Panc1 (cell line): ENCODE measurements around the gene REXO5.

Experiments
- POLR2AphosphoS5 ChIP-seq: IDR thresholded peaks from 2 replicates; pipeline ENCODE4 v1.6.1; 2012; ENCODE audit warnings: mild to moderate bottlenecking, low read depth, low read length, moderate library complexity
- TF ChIP-seq, protein P1 (sequence below), 2 experiments: IDR thresholded peaks; 2 replicates each; pipeline ENCODE4 v1.6.1; 2011 to 2012; ENCODE audit warnings: low read depth in 2 of 2, control low read depth in 1 of 2, low read length in 1 of 2, mild to moderate bottlenecking in 1 of 2, moderate library complexity in 1 of 2; ENCODE audit not compliant: insufficient read depth in 1 of 2

DNA sequence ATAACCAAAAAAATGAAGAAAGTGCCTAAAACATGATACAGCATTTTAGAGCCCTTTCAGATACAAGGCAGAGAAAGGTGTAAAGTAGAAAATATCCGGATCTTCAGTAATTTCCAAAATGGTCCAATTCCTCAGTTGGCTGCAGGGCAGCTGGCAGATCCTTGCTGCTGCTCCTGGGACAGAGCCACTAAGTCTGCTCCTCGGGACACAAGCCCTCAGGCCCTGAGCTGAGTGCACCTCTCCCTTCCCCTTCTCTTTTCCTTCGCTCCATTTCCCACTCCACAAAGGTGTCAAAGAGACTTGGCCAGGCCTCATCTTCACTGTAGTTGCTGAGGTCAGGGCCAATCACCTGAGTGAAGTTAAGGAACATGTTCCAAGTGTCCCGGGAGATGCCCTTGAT is 53.4 kb downstream of the REXO5 start:
- TF ChIP-seq POLR2AphosphoS5: no peak
- TF ChIP-seq, protein P1, sequence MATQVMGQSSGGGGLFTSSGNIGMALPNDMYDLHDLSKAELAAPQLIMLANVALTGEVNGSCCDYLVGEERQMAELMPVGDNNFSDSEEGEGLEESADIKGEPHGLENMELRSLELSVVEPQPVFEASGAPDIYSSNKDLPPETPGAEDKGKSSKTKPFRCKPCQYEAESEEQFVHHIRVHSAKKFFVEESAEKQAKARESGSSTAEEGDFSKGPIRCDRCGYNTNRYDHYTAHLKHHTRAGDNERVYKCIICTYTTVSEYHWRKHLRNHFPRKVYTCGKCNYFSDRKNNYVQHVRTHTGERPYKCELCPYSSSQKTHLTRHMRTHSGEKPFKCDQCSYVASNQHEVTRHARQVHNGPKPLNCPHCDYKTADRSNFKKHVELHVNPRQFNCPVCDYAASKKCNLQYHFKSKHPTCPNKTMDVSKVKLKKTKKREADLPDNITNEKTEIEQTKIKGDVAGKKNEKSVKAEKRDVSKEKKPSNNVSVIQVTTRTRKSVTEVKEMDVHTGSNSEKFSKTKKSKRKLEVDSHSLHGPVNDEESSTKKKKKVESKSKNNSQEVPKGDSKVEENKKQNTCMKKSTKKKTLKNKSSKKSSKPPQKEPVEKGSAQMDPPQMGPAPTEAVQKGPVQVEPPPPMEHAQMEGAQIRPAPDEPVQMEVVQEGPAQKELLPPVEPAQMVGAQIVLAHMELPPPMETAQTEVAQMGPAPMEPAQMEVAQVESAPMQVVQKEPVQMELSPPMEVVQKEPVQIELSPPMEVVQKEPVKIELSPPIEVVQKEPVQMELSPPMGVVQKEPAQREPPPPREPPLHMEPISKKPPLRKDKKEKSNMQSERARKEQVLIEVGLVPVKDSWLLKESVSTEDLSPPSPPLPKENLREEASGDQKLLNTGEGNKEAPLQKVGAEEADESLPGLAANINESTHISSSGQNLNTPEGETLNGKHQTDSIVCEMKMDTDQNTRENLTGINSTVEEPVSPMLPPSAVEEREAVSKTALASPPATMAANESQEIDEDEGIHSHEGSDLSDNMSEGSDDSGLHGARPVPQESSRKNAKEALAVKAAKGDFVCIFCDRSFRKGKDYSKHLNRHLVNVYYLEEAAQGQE (IDR thresholded peaks at IDR 0.05; ENCODE audit: insufficient read depth in 1 of 2, low read depth in 2 of 2, low read length in 1 of 2): no peak
